NT2/D1 (cell line): ENCODE data around the gene RNASEH2C.

Experiments
- SUZ12 ChIP-seq: IDR thresholded peaks from 2 replicates; pipeline ENCODE4 v1.6.1; 2011; ENCODE audit not compliant: insufficient read length, insufficient read depth; ENCODE audit errors: extremely low read depth
- YY1 ChIP-seq: IDR thresholded peaks from 2 replicates; pipeline ENCODE4 v1.6.1; 2011; ENCODE audit not compliant: insufficient read length, insufficient read depth
- ZNF274 ChIP-seq: IDR thresholded peaks from 2 replicates; pipeline ENCODE4 v1.6.1; 2011; ENCODE audit warnings: mild to moderate bottlenecking, low read depth, low read length

- TF ChIP-seq YY1 (no peak), ZNF274 (no peak), SUZ12 (no peak)
Observed at GRCh38 chr11:65708451-65708850, 12.1 kb downstream of the RNASEH2C start.
